Esophagus squamous epithelium (tissue), 5 donors: ENCODE measurements around the gene KATNAL2. TPM values are rescaled to one million over a fixed set of nuclear protein-coding genes. Genes with fewer than 3 reads are reported as not detected.

Experiments
- DNase-seq: peaks from one replicate; lab custom pipeline; 2025; lab: John Stamatoyannopoulos, UW
- H3K27ac ChIP-seq, 4 donors: fragments of 200-600 bp; sonication (generic); one replicate each; pipeline ENCODE4 v1.5.1; 2016 to 2019; ENCODE audit warnings: mild to moderate bottlenecking in 1 of 4
- H3K27me3 ChIP-seq, 4 donors: fragments of 200-600 bp; sonication (generic); 1 replicate in 3 of 4; 2 replicates in 1 of 4; pipeline versions ENCODE4 v1.5.1 to v1.6.0; 2017 to 2021; ENCODE audit warnings: antibody characterized with exemption in 1 of 4
- H3K36me3 ChIP-seq, 3 donors: fragments of 200-600 bp; sonication (generic); one replicate each; pipeline ENCODE4 v1.5.1; 2016 to 2019
- H3K4me1 ChIP-seq, 3 donors: fragments of 200-600 bp; sonication (generic); one replicate each; pipeline ENCODE4 v1.5.1; 2017 to 2019
- H3K4me3 ChIP-seq, 4 donors: fragments of 200-600 bp; sonication (generic); 1 replicate in 3 of 4; 2 replicates in 1 of 4; pipeline ENCODE4 v1.5.1; 2016 to 2019; ENCODE audit warnings: mild to moderate bottlenecking in 2 of 4, moderate library complexity in 1 of 4
- H3K9me3 ChIP-seq, 3 donors: fragments of 200-600 bp; sonication (generic); one replicate each; pipeline ENCODE4 v1.5.1; 2016 to 2019
- CTCF ChIP-seq, 6 experiments: fragments of 450-650 bp in 4 of 6; fragments of 200-600 bp in 2 of 6; sonication (generic) in 2 of 6; IDR thresholded peaks; one replicate each; pipeline ENCODE4 v1.5.1; 2016 to 2019; ENCODE audit warnings: antibody characterized with exemption in 6 of 6, mild to moderate bottlenecking in 4 of 6, moderate library complexity in 4 of 6
- POLR2A ChIP-seq, 4 donors: fragments of 450-650 bp; IDR thresholded peaks; one replicate each; pipeline ENCODE4 v1.6.1; 2017; ENCODE audit warnings: antibody characterized with exemption in 4 of 4, mild to moderate bottlenecking in 4 of 4, moderate library complexity in 3 of 4
- WGBS, 2 donors: methylation state at CpG; one replicate each; pipeline ENCODE4 v1.1.5; 2018; 5-methylcytosine and 5-hydroxymethylcytosine counted together
- intact Hi-C: fragments of 100-400 bp; cut with DNase I; formaldehyde crosslinking; loops from one replicate; pipeline ENCODE4 v1.15.0; 2022
- total RNA-seq, 4 donors: library from RNA; depleted of rRNA; stranded (reverse); fragments of >200 nt; gene quantifications; one replicate each; pipeline ENCODE4 v1.1.0, GENCODE V29; 2016
- donor health status: DM: yes; HTN: yes; CAD: no.

Gene KATNAL2
- total RNA-seq, 4 donors from 2014 or later = 0.70 to 3.4 (median 1.8) TPM

GRCh38 chr18:46893360-46893759 lies 24.0 kb upstream of the KATNAL2 start:
- no peaks in the 10 kb centered on the region for H3K4me1 ChIP-seq
- H3K36me3 ChIP-seq = peaks cover 0 to 23% (median 5%) of the 10 kb centered on the region in 3 donors
- no peak for DNase-seq
- intact Hi-C loops = no loop called here
- 100% methylated on average over 1 of the region's 1 CpG for WGBS, 2 donors
- H3K4me3 ChIP-seq = no peak overlapping the region
- peaks cover 0 to 17% (median 14%) of the 10 kb centered on the region in 3 donors for H3K9me3 ChIP-seq
- TF ChIP-seq CTCF (IDR thresholded peaks at IDR 0.05) (no peak), POLR2A (IDR thresholded peaks at IDR 0.05) (no peak)
- no peaks in the 10 kb centered on the region for H3K27me3 ChIP-seq
- no peak overlapping the region for H3K27ac ChIP-seq

GRCh38 chr18:46894124-46894523 lies 23.3 kb upstream of the KATNAL2 start:
- Histone ChIP-seq H3K27ac (no peak overlapping the region), H3K4me1 (no peaks in the 10 kb centered on the region), H3K4me3 (no peak overlapping the region), H3K9me3 (peaks cover 0 to 9% (median 6%) of the 10 kb centered on the region in 3 donors), H3K36me3 (peaks cover 0 to 16% (median 0%) of the 10 kb centered on the region in 3 donors), H3K27me3 (no peaks in the 10 kb centered on the region)
- 97 to 100% methylated on average over 2 of the region's 2 CpGs for WGBS, 2 donors
- DNase-seq = no peak
- no peak for TF ChIP-seq CTCF (IDR thresholded peaks at IDR 0.05)
- no peak for TF ChIP-seq POLR2A (IDR thresholded peaks at IDR 0.05)
- intact Hi-C loops = no loop called here

GRCh38 chr18:46899274-46899948 lies 18.0 kb upstream of the KATNAL2 start:
- DNase-seq = no peak
- WGBS, 2 donors = 47 to 61% methylated on average over 2 of the region's 2 CpGs
- Histone ChIP-seq H3K4me3 (no peak overlapping the region), H3K27ac (no peak overlapping the region), H3K4me1 (no peaks in the 10 kb centered on the region), H3K36me3 (peaks cover 0 to 10% (median 0%) of the 10 kb centered on the region in 3 donors), H3K9me3 (no peaks in the 10 kb centered on the region), H3K27me3 (no peaks in the 10 kb centered on the region)
- intact Hi-C loops = no loop called here
- no peak for TF ChIP-seq POLR2A (IDR thresholded peaks at IDR 0.05)
- TF ChIP-seq CTCF (IDR thresholded peaks at IDR 0.05) = no peak

GRCh38 chr18:46903406-46903805 lies 14.0 kb upstream of the KATNAL2 start:
- Histone ChIP-seq H3K9me3 (no peaks in the 10 kb centered on the region), H3K27ac (no peak overlapping the region), H3K36me3 (peaks cover 0 to 10% (median 0%) of the 10 kb centered on the region in 3 donors), H3K27me3 (no peaks in the 10 kb centered on the region), H3K4me3 (no peak overlapping the region), H3K4me1 (no peaks in the 10 kb centered on the region)
- 95 to 96% methylated on average over 3 of the region's 3 CpGs for WGBS, 2 donors
- DNase-seq = no peak
- TF ChIP-seq CTCF (IDR thresholded peaks at IDR 0.05) (no peak), POLR2A (IDR thresholded peaks at IDR 0.05) (no peak)
- intact Hi-C loops = no loop called here

- intact Hi-C loops = no loop called here
- WGBS, 2 donors = 86 to 94% methylated on average over 3 of the region's 3 CpGs
- H3K27me3 ChIP-seq = no peaks in the 10 kb centered on the region
Observed at GRCh38 chr18:46909497-46909896, 7.9 kb upstream of the KATNAL2 start.

More at GRCh38 chr18:46909497-46909896, 7.9 kb upstream of the KATNAL2 start:
- no peaks in the 10 kb centered on the region for H3K36me3 ChIP-seq
- no peak overlapping the region for H3K27ac ChIP-seq
- H3K4me1 ChIP-seq = peaks cover 0 to 2% (median 0%) of the 10 kb centered on the region in 3 donors
- H3K4me3 ChIP-seq = no peak overlapping the region
- TF ChIP-seq CTCF (IDR thresholded peaks at IDR 0.05) (no peak), POLR2A (IDR thresholded peaks at IDR 0.05) (no peak)
- no peak for DNase-seq
- no peaks in the 10 kb centered on the region for H3K9me3 ChIP-seq
